ENCODE measurements around the gene HBZ.
"Not testable (repeated sequence)": the region's sequence is repeated elsewhere in the genome, so short reads cannot be mapped to it uniquely, and the experiment has no call there.

HBZ gene

GRCh38 chr16:170788-171187 is 18.3 kb downstream of the HBZ start:
- no peak for TF ChIP-seq CTCF (IDR thresholded peaks at IDR 0.05; ENCODE audit: control insufficient read depth, insufficient read depth, low read depth, low read length, missing control alignments)
- DNase-seq (ENCODE audit: low read depth) = no peak
- H3K4me3 ChIP-seq (ENCODE audit: control insufficient read depth, low read depth, low read length) = no peak overlapping the region

- DNase-seq (ENCODE audit: low read depth); H3K4me3 ChIP-seq (ENCODE audit: control insufficient read depth, low read depth, low read length): not testable (repeated sequence)
Measured at GRCh38 chr16:172374-172941, 20.0 kb downstream of the HBZ start, which contains the start of gene HBA2. HBA2 (plus strand) TSS chr16:172876; CDS start chr16:172913, 37 bp downstream.

GRCh38 chr16:173211-173854 is 20.9 kb downstream of the HBZ start:
- not testable (repeated sequence) for H3K4me3 ChIP-seq (ENCODE audit: control insufficient read depth, low read depth, low read length); DNase-seq (ENCODE audit: low read depth)

- not testable (repeated sequence) for DNase-seq (ENCODE audit: low read depth); H3K4me3 ChIP-seq (ENCODE audit: control insufficient read depth, low read depth, low read length)
Measured at GRCh38 chr16:173928-174769, 21.7 kb downstream of the HBZ start.

GRCh38 chr16:175011-175949 is 22.8 kb downstream of the HBZ start:
- DNase-seq (ENCODE audit: low read depth) = no peak
- no peak overlapping the region for H3K4me3 ChIP-seq (ENCODE audit: control insufficient read depth, low read depth, low read length)
- TF ChIP-seq CTCF (IDR thresholded peaks at IDR 0.05; ENCODE audit: control insufficient read depth, insufficient read depth, low read depth, low read length, missing control alignments) = no peak

- DNase-seq (ENCODE audit: low read depth); H3K4me3 ChIP-seq (ENCODE audit: control insufficient read depth, low read depth, low read length): not testable (repeated sequence)
Measured at GRCh38 chr16:176006-176405, 23.6 kb downstream of the HBZ start.

- not testable (repeated sequence) for H3K4me3 ChIP-seq (ENCODE audit: control insufficient read depth, low read depth, low read length); DNase-seq (ENCODE audit: low read depth)
Measured at GRCh38 chr16:176477-177382, 24.3 kb downstream of the HBZ start, which contains the start of gene HBA1. HBA1 (plus strand) TSS chr16:176680; CDS start chr16:176717, 37 bp downstream.

GRCh38 chr16:177394-177822 is 25.0 kb downstream of the HBZ start:
- no peak for DNase-seq (ENCODE audit: low read depth)
- no peak overlapping the region for H3K4me3 ChIP-seq (ENCODE audit: control insufficient read depth, low read depth, low read length)

More at GRCh38 chr16:177394-177822, 25.0 kb downstream of the HBZ start:
- TF ChIP-seq CTCF (IDR thresholded peaks at IDR 0.05; ENCODE audit: control insufficient read depth, insufficient read depth, low read depth, low read length, missing control alignments) = no peak

All from AG09309 (cell line).